CD14-positive monocyte (primary cell): Measurements from ENCODE around the gene MYO1E. TPM values are rescaled to one million over a fixed set of nuclear protein-coding genes. Genes with fewer than 3 reads are reported as not detected.

Experiments
- DNase-seq, 3 donors: peaks; one replicate each; pipeline ENCODE4 v3.0.0-alpha.2; 2011 to 2022
- H2AFZ ChIP-seq: 2 replicates; pipeline ENCODE4 v1.6.0; 2012; ENCODE audit warnings: mild to moderate bottlenecking, low read depth, low read length, inconsistent platforms; ENCODE audit not compliant: insufficient read depth, poor library complexity, severe bottlenecking
- H3K27ac ChIP-seq, 2 donors: 1 replicate in 1 of 2; 2 replicates in 1 of 2; pipeline ENCODE4 v1.5.1; 2012 to 2013; ENCODE audit warnings: low read length in 2 of 2, control low read depth in 1 of 2, inconsistent platforms in 1 of 2, low read depth in 1 of 2, mild to moderate bottlenecking in 1 of 2
- H3K27me3 ChIP-seq, 2 donors: one replicate each; pipeline versions ENCODE4 v1.6.0 to v1.6.1; 2011 to 2013; ENCODE audit warnings: low read length in 2 of 2; ENCODE audit not compliant: control insufficient read depth in 2 of 2, insufficient read depth in 2 of 2
- H3K36me3 ChIP-seq, 2 donors: replicated peaks in 1 of 2; 1 replicate in 1 of 2; 2 replicates in 1 of 2; pipeline versions ENCODE4 v1.5.1 to v1.6.1; 2012 to 2013; ENCODE audit warnings: low read length in 2 of 2, control low read depth in 1 of 2, inconsistent platforms in 1 of 2, mild to moderate bottlenecking in 1 of 2; ENCODE audit not compliant: insufficient read depth in 2 of 2, control insufficient read depth in 1 of 2
- H3K4me1 ChIP-seq, 2 donors: 1 replicate in 1 of 2; 2 replicates in 1 of 2; pipeline versions ENCODE4 v1.5.1 to v1.6.1; 2012 to 2013; ENCODE audit warnings: low read length in 2 of 2, control low read depth in 1 of 2, inconsistent platforms in 1 of 2, mild to moderate bottlenecking in 1 of 2, moderate library complexity in 1 of 2; ENCODE audit not compliant: insufficient read depth in 2 of 2, control insufficient read depth in 1 of 2
- H3K4me2 ChIP-seq: replicated peaks from 2 replicates; pipeline ENCODE3; 2012; ENCODE audit warnings: low read length, moderate library complexity, mild to moderate bottlenecking; ENCODE audit not compliant: poor library complexity, severe bottlenecking; ENCODE audit errors: extremely low read depth
- H3K4me3 ChIP-seq, 3 experiments: fragments of 200-600 bp in 1 of 3; sonication (generic) in 1 of 3; replicated peaks in 1 of 3; 1 replicate in 2 of 3; 2 replicates in 1 of 3; pipeline ENCODE4 v1.5.1; 2011 to 2013; ENCODE audit warnings: low read length in 3 of 3, mild to moderate bottlenecking in 3 of 3, control low read depth in 2 of 3, low read depth in 2 of 3, inconsistent platforms in 1 of 3, moderate library complexity in 1 of 3
- H3K79me2 ChIP-seq: 2 replicates; pipeline ENCODE4 v1.6.0; 2012; ENCODE audit warnings: mild to moderate bottlenecking, control low read depth, inconsistent platforms, low read length, moderate library complexity; ENCODE audit not compliant: insufficient read depth
- H3K9ac ChIP-seq: 2 replicates; pipeline ENCODE4 v1.6.0; 2017; ENCODE audit warnings: low read length, mild to moderate bottlenecking; ENCODE audit not compliant: insufficient read depth, poor library complexity, severe bottlenecking
- H3K9me3 ChIP-seq, 2 donors: replicated peaks in 1 of 2; 1 replicate in 1 of 2; 2 replicates in 1 of 2; pipeline versions ENCODE4 v1.5.1 to v1.6.1; 2012 to 2013; ENCODE audit warnings: low read length in 2 of 2, control low read depth in 1 of 2; ENCODE audit not compliant: control insufficient read depth in 1 of 2, insufficient read depth in 1 of 2
- H4K20me1 ChIP-seq: 2 replicates; pipeline ENCODE4 v1.6.0; 2012; ENCODE audit warnings: mild to moderate bottlenecking, low read length, control low read depth, moderate library complexity; ENCODE audit not compliant: insufficient read depth
- H3K27ac Mint-ChIP-seq, 7 donors: one replicate each; pipeline ENCODE4 v1.8.0; 2020; ENCODE audit warnings: mild to moderate bottlenecking in 7 of 7, mixed read lengths in 7 of 7, moderate library complexity in 6 of 7, inconsistent platforms in 2 of 7
- H3K27me3 Mint-ChIP-seq, 3 donors: one replicate each; pipeline ENCODE4 v1.8.0; 2021 to 2022; ENCODE audit warnings: low read depth in 3 of 3, mild to moderate bottlenecking in 3 of 3, mixed read lengths in 3 of 3, moderate library complexity in 3 of 3, inconsistent platforms in 1 of 3
- H3K36me3 Mint-ChIP-seq, 2 donors: one replicate each; pipeline ENCODE4 v1.8.0; 2020; ENCODE audit warnings: mixed read lengths in 2 of 2, inconsistent platforms in 1 of 2, mild to moderate bottlenecking in 1 of 2
- H3K4me1 Mint-ChIP-seq: one replicate; pipeline ENCODE4 v1.8.0; 2020; ENCODE audit warnings: mild to moderate bottlenecking, mixed read lengths
- H3K4me3 Mint-ChIP-seq, 2 donors: one replicate each; pipeline ENCODE4 v1.8.0; 2020; ENCODE audit warnings: mild to moderate bottlenecking in 2 of 2, mixed read lengths in 2 of 2, moderate library complexity in 1 of 2
- H3K9me3 Mint-ChIP-seq, 7 donors: one replicate each; pipeline ENCODE4 v1.8.0; 2020 to 2022; ENCODE audit warnings: mixed read lengths in 7 of 7, mild to moderate bottlenecking in 6 of 7, moderate library complexity in 6 of 7, inconsistent platforms in 2 of 7
- CTCF ChIP-seq: fragments of 200-600 bp; IDR thresholded peaks from one replicate; pipeline ENCODE4 v1.8.0; 2022; ENCODE audit warnings: antibody characterized with exemption, mild to moderate bottlenecking
- WGBS: methylation state at CpG from one replicate; pipeline ENCODE4 v1.1.5; 2013; ENCODE audit warnings: missing lambda C conversion rate; ENCODE audit not compliant: insufficient coverage; 5-methylcytosine and 5-hydroxymethylcytosine counted together
- intact Hi-C, 2 donors: fragments of 100-400 bp; cut with micrococcal nuclease; formaldehyde crosslinking; loops; one replicate each; pipeline versions ENCODE4 v1.15.0 to v1.15.1; 2023
- polyA plus RNA-seq, 3 donors: library from polyadenylated mRNA; depleted of rRNA in 1 of 3; unstranded in 2 of 3; stranded (reverse) in 1 of 3; fragments of 300-500 nt in 2 of 3; fragments of >200 nt in 1 of 3; fragmentation: Illumina TruSeq in 2 of 3; gene quantifications; 1 replicate in 2 of 3; 2 replicates in 1 of 3; pipeline ENCODE4 v1.2.3, GENCODE V29; 2012 to 2021

Gene MYO1E
- polyA plus RNA-seq, 3 donors, result 5.5 to 16.2 (median 6.2) TPM

GRCh38 chr15:59152694-59153450 lies 219.8 kb downstream of the MYO1E start:
- no peaks in the 10 kb centered on the region for H3K27me3 ChIP-seq
- Mint-ChIP-seq H3K4me1 (no peaks in the 10 kb centered on the region), H3K27ac (no peak overlapping the region), H3K36me3 (peaks cover 64 to 84% of the 10 kb centered on the region in 2 donors), H3K9me3 (no peaks in the 10 kb centered on the region), H3K27me3 (no peaks in the 10 kb centered on the region), H3K4me3 (no peak overlapping the region)
- no peak overlapping the region for H2AFZ ChIP-seq
- intact Hi-C loops, result loop anchor here in 1 of 2 donors (10.0 kb wide), 1 partner anchor 342 kb away; no protein-coding TSS in a partner anchor
- H3K4me2 ChIP-seq, result no peak overlapping the region
- DNase-seq, result no peak
- TF ChIP-seq CTCF, result no peak
- no peak overlapping the region for H3K9ac ChIP-seq
- H3K27ac ChIP-seq, result no peak overlapping the region
- no peaks in the 10 kb centered on the region for H3K4me1 ChIP-seq
- H3K4me3 ChIP-seq, result no peak overlapping the region
- peaks cover 51 to 83% of the 10 kb centered on the region in 2 donors for H3K36me3 ChIP-seq
- H3K79me2 ChIP-seq, result no peaks in the 10 kb centered on the region
- H3K9me3 ChIP-seq, result no peaks in the 10 kb centered on the region
- no peaks in the 10 kb centered on the region for H4K20me1 ChIP-seq
- 100% methylated on average over 4 of the region's 6 CpGs for WGBS

- H3K4me3 Mint-ChIP-seq, result no peak overlapping the region
- TF ChIP-seq CTCF, result no peak
- WGBS, result 100% methylated on average over 2 of the region's 2 CpGs
- H3K9me3 Mint-ChIP-seq, result no peaks in the 10 kb centered on the region
- H3K4me3 ChIP-seq, result no peak overlapping the region
- H3K36me3 Mint-ChIP-seq, result peaks cover 64 to 84% of the 10 kb centered on the region in 2 donors
- peaks cover 50 to 86% of the 10 kb centered on the region in 2 donors for H3K36me3 ChIP-seq
- H3K27me3 ChIP-seq, result no peaks in the 10 kb centered on the region
- no peaks in the 10 kb centered on the region for H3K4me1 Mint-ChIP-seq
- H3K27me3 Mint-ChIP-seq, result no peaks in the 10 kb centered on the region
- no peaks in the 10 kb centered on the region for H3K79me2 ChIP-seq
- no peak overlapping the region for H3K27ac Mint-ChIP-seq
- no peaks in the 10 kb centered on the region for H3K9me3 ChIP-seq
- DNase-seq, result no peak
- no peaks in the 10 kb centered on the region for H3K4me1 ChIP-seq
- no peaks in the 10 kb centered on the region for H4K20me1 ChIP-seq
- no peak overlapping the region for H3K27ac ChIP-seq
- H3K9ac ChIP-seq, result no peak overlapping the region
- intact Hi-C loops, result loop anchor here in 1 of 2 donors (10.0 kb wide), 1 partner anchor 345 kb away; no protein-coding TSS in a partner anchor
- no peak overlapping the region for H3K4me2 ChIP-seq
- no peak overlapping the region for H2AFZ ChIP-seq
Measured at GRCh38 chr15:59150185-59150584, 222.5 kb downstream of the MYO1E start.
